Superior temporal gyrus (tissue), 1 donor: ENCODE data around the gene NCKAP5L.
"Not testable (repeated sequence)": the region's sequence is repeated elsewhere in the genome, so short reads cannot be mapped to it uniquely, and the experiment has no call there.

ENCODE experiments used
- DNase-seq: peaks from one replicate; pipeline ENCODE4 v3.0.0-alpha.2; 2016; ENCODE audit errors: extremely low spot score

NCKAP5L gene

DNA sequence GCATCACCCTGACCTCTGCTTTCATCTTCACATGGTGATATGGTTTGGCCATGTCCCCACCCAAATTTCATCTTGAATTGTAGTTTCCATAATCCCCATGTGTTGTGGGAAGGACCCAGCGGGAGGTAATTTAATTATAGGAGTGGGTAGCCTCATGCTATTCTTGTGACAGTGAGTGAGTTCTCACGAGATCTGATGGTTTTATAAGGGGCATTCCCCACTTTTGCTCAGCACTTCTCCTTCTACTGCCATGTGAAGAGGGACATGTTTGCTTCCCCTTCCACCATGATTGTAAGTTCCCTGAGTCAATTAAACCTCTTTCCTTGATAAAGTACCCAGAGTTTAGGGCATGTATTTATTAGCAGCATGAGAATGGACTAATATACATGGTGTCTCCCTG lies 48.6 kb downstream of the NCKAP5L start:
- DNase-seq: no peak

DNA sequence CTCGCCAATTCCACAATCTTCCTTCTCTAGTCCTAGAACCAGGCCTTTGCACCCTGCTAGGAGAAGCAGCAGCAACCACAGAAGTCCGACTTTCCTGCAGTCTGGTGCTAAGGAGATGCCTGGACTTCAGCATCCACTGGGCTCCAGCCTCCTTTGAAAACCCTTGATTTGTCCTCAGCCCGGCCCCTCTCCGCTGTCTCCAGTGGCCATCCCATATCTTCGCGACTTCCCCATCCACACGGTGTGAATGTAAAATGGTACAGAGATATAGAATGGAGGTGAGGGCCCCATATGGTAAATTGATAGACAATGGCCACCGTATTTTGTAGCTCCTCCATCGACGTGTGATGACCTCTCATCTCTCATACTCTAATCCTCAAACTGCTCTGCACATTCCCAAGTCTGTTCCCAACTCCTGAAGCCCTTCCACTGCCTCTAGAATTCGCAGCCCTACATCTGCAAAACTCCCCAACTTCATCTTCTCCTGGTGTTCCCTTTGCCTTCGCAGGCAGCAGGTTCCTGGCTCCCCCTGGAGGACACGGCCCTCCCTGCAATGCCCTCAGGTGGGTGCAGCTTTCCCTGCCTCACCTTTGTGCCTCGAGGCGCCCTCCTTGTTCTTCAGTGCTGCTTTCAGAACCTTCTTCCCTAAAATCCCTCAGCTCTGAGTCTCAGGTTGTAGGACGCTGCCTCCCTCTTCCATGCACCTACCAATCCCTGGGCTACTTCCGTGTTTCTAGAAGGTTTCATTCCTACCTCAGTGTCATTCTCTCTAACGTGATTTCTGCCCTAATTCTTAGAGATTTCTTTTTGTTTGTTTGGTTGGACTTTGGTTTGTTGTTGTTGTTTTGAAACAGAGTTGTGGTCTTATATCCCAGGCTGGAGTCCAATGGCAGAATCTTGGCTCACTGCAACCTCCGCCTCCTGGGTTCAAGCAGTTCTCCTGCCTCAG lies 50.1 kb downstream of the NCKAP5L start:
- peak; percentile 31 for DNase-seq

DNA sequence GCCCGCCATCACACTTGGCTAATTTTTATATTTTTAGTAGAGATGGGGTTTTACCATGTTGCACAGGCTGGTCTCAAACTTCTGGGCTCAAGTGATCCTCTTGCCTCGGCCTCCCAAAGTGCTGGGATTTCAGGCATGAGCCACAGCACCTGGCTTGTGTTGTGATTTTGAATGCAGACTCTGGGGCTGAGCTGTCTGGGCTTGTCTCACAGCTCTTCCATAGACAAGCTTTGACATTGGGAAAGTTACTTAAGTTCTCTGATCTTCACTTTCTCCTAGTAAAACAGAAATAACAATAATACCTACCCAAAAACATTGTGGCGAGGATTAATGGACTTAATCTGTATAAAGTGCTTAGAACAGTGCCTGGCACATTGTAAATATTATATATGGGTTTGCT lies 50.9 kb downstream of the NCKAP5L start:
- DNase-seq: no peak

DNA sequence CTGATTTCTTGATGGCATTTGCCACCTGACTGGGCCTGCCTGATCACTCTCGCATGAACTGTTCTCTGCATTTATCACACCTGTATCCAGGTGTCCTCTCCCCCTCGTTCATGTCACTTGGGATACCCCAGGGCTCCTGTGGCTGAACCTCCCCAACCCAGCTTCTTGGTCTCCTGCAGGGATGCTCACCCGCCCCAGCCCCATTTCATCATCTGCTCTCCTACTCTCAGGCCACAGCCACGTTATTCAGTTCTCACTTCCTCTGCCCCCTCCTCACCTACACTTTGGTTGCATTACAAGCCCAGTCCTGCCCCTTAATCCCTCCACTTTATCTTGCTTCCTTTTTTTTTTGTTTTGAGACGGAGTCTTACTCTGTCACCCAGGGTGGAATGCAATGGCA lies 51.4 kb downstream of the NCKAP5L start:
- no peak for DNase-seq

DNA sequence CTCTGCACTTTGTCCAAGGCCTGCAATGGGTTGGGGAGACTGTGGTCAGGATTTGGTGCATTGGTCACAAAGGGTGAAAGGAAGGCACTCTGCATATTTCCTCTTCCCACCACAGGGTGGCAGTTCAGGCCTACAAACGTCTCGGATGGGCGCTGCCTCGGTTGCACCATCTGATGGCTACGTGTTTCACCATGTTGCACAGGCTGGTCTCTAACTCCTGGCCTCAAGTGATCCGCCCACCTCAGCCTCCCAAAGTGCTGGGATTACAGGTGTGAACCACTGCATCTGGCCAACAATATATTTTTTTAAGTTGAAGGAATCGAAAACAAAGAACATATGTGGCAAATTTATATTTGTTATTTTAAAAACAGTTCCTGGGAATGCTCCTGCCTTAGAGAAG lies 51.8 kb downstream of the NCKAP5L start:
- peak; percentile 87 for DNase-seq

DNA sequence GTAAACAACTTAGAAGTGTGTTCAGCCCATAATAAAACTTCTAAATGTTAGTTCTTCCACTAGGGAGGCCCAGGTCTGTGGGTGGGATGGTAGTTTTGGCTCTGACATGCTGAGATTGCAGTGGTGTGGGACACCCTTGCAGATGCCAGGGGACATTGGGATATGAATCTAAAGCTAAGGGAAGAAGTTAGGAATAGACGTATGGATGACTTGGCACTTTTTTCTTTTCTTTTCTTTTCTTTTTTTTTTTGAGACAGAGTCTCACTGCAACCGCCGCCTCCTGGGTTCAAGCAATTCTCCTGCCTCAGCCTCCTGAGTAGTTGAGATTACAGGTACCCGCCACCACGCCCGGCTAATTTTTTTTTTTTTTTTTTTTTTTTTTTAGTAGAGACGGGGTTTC lies 55.1 kb downstream of the NCKAP5L start:
- DNase-seq: not testable (repeated sequence)

DNA sequence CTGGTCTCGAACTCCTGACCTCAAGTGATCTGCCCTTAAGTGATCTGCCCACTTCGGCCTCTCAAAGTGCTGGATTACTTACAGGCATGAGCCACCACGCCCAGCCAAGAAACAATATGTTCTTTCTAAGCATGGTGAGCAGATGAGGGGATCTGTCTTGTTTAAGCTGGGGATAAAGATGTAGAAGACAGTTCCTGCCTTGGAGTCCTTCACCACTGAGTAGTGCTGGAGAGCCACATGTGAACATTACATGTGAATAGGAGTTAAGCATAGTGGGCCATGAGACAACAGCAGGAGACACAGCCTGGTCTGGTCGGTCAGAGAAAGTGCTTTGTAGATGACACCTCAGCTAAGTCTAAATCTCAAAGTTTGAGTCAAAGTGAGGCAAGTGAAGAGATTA lies 60.9 kb downstream of the NCKAP5L start:
- no peak for DNase-seq

DNA sequence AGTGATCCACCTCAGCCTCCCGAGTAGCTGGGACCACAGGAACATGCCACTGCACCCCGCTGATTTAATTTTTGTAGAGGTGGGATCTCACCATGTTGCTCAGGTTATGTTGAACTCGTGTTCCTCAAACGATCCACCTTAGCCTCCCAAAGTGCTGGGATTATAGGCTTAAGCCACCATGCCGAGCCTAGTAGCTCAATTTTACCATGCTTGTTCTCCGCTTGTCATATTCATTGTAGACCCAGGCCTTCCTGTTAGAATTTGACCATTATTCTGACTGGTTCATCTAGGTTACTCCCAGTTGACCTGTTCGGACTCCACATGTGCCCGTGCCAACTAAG lies 62.1 kb downstream of the NCKAP5L start:
- DNase-seq: no peak

DNA sequence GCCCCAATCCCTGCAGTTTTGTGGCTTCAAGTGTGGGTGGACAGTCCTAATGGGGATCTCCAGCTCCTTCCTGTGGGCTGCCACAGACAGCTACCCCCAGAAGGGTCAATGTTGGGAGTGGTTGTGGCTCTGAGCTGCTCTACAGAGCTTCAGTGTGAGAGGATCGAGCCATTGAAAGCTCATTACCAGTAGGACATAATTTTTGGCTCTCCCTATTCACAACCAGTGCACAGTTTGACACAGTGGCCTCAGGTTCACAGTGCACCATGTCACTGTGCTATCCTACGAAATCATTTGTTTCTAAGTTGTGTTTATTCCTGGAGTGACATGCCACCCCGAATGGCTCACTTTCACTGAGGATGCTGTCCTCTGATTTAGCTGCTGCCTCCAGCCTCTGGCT lies 64.1 kb downstream of the NCKAP5L start:
- DNase-seq: no peak

DNA sequence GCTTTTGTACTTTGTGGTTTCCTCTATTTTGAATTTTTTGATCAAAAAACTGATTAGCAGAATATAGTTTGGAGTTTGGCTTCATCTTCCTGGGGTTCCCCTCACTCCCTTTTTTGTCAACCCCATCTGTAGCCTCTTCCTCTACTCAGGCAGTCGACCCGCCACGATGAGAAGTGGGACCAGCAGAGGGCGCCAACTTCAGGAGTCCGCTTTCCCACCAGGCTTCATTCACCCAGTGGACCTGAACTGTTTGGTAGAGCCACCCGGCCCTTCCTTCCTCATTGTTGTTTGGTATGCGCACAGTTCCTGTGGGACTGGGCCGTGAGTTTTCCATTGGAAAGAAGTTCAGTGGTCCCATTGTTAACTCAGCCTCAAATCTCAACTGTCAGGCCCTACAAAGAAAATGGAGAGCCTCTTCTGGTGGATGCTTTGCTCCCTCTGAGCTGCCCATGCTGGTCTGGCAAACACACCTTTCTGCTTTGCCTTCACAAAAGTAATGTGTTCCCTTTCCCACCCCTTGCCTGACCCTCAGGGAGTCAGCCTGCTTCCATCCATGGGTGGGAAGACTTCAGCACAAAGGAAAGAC lies 65.1 kb downstream of the NCKAP5L start:
- DNase-seq: peak; percentile 75

DNA sequence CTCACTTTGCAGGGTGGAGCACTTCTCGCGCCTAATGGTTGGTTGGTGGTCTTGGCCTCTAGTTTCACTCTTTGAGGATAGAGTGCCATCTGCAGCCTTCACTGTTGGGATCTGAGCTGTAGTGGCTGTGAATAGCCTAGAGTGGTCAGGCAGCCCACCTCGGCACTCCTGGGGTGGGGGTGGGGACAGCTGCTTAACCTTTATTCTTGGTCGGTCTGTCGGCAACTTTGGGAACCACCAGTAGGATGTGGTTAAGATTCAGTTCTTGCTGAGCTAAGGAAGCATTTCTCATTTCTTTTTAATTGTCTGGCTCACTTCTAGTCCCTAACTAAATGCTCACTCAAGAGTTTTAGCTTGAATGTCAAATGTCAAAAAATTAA lies 65.8 kb downstream of the NCKAP5L start:
- no peak for DNase-seq

DNA sequence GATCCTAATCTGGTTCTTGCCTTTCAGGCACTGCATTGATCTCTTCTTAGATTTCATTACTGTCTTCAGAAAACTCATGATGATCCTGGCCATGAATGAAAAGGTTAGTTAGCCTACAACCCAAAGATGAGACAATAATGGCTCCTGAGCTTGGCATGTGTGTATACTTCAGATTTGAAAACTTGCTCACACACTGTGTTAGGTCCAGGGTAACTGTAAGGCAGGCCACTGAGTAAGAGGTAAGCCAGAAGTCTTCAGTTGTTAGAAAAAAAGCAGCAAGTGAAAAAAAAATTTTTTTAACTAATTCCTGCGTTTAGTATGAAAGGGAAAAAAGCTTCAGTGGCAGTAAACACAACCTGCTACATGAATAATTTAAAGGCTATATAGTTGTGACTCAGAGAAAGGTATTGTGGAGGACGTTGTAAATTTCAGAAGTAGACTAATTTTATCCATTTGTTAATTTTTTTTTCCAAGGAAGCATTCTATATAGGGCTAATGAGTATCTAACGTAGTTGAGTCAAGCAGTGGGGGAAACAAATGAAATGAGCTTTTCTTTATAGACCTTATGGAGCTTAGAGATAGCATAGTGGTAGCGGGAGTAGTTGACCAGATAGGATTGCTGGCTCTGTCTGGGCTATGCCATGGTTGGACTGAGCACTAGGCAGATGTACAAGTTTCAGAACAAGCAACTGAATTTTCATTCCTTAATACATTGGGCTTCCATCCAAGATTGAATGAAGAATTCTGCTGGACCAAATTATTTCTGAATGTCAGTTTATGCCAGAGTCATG lies 66.3 kb downstream of the NCKAP5L start:
- no peak for DNase-seq

DNA sequence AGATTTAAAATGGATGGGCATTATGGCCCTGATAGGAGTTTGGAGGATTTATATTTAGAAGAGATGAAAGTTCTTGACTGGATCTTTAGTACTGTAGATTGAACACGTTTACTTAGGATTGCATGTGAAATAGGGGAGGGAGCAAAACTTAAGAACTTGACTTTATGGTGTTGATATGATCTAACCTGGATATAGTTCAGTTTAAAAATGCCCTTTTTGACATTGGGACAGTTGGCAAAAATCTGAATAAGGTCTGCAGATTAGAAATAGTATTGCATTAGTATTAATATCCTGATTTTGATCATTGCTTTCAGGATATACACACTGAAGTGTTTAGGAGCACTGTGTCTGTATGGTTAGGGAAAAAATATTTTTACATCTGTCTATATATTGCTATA lies 77.2 kb downstream of the NCKAP5L start:
- DNase-seq: no peak

DNA sequence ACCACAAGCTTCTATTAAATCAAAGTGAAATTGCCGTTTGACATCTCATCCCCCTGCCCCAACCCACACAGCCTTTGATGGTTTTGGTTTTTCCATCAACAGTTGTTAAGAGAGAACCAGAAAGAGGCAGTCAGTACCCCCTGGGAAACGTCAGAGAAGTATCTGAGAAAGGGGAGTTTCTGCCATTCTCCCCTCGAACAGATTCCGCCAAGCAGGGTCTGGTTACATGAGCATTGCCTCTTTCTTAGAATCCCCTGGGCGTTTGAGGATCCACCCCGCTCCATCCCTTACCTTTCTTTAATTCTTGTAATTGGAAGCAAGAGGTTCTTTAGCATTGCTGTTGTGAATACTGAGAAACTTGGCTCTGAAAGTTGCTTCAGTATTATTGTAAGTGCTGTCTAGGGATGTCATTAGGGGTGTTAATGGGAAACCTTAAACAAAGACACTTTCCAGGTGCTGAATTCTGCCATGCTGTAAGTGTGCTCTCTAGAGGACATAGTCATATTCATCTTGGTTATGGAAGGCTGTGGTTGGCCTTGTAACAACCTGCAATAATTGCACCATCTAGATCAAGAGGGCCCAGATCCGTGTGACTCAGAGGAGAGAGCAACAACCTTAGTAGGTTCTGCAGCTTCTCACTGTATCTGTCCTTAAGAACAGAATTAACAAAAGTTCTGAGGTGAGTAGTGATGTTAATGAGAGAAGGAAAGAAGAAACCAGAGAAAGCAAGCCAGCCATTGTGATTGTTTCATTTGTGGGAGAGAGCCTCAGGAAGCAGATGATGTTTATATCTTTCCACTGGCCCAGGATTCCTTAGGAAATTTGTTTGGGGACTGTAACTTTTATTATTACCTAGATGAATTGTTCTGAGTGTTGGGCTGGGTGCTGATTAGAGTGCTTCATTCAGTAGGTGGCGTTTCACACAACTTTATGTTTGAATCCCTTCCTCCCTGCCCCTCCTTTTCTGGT lies 77.9 kb downstream of the NCKAP5L start:
- no peak for DNase-seq

DNA sequence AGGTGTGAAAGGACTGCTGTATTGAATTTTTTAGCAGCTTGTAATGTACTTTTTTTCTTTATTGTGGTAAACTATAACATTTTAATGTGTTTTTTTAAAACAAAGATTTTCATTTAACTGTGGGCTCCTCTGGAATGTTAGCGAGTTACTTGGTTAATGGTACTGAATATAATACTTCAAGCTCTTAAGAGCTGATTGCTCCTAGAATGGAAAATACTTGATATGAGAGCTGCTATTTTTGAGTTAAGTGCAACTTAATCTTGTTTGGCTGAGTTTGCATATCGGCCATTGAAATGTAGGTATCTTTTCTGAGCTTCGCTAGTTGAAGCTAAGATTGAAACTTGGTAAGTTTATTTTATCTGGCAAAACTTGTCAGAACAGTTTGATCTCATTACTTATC lies 79.4 kb downstream of the NCKAP5L start:
- no peak for DNase-seq

DNA sequence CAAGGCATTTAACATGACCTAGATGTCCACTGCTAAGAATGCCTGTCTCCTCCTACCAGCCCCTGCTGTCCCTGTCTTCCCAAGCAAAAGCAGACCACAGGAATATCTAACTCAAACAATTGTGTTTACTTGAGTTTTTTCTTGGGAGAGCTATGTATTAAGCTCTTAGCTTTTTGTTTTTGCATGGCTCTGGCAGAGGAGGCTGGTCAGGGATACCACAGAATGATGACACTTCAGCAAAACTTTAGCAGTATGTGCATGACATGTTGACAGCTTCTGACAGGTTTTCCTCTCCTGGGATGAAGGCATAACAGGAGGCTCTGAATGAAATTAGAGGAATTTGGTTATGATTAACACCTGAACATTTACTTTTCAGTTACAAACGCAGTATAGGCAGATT lies 79.9 kb downstream of the NCKAP5L start:
- no peak for DNase-seq

DNA sequence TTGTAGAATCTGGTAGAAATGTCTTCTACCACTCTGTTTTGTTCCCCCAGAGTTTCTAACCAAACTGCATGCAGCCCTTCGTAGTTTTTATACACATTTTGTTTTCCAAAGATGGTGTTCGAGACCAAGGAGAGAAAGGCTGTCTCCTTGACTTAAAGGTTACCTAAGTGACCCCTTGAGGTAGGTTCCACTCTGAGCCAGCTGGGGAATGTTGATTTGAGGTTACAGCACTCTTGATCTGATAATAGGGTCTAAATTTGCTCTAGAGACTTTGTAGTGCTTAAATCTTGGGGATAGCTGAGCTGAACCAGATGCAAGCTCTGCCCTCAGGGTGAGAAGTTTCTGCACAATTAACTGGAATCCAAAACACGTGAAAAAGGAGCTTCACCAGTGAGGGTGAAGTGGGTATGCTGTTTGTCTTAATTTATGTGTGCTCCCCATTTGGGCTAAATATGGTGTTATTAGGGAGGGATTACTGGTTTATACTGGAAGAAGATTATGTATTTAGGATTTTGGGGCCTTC lies 83.8 kb downstream of the NCKAP5L start:
- no peak for DNase-seq

DNA sequence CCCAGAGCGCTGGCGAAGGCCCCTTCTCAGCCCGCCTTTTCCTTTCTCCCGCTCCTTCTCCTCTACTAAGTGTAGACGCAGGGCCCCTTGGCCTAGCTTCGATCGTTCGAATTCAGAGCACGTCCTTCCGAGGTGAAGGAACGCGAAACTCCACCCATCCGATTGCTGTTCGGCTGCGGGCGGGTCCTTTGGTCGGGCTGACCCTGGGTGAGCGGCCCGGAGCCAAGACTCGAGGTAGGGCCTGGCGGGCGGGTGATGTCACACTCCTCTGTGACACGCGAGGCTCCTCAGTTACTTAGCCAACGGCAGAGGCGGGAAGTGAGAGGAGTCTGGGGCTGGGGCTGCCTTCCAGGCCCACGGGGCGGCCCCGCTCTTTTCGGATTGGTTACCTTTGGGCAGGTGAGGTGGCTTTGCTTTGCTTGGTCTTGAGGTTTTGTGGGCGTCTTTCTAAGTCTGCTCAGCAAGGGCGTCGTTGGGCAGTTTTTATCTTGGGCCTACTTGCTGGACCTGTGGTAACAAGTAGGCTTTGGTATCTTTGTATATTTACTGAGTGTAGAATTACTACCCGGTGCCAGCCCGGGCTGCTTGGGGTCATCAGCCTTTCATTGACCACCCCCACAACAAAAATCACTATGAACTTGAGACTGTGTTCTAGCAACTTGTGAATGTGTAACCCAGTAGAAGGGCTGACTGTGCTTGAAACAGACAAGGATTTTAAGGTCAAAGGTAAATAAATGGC lies 86.2 kb downstream of the NCKAP5L start:
- no peak for DNase-seq
